ENCODE measurements around the gene RNF150.

RNF150 gene

GRCh38 chr4:141022111-141022695 is 111.1 kb downstream of the RNF150 start:
- DNase-seq (ENCODE audit: low spot score), result no peak

- no peak for DNase-seq (ENCODE audit: low spot score)
Measured at GRCh38 chr4:141021397-141022110, 111.7 kb downstream of the RNF150 start.

- DNase-seq (ENCODE audit: low spot score), result no peak
Measured at GRCh38 chr4:141020801-141021261, 112.4 kb downstream of the RNF150 start.

- DNase-seq (ENCODE audit: low spot score), result no peak
Measured at GRCh38 chr4:141019768-141020167, 113.5 kb downstream of the RNF150 start.

GRCh38 chr4:141016117-141016798 is 117.0 kb downstream of the RNF150 start:
- no peak for DNase-seq (ENCODE audit: low spot score)

- DNase-seq (ENCODE audit: low spot score), result no peak
Measured at GRCh38 chr4:141013899-141014298, 119.4 kb downstream of the RNF150 start.

GRCh38 chr4:141011901-141012315 is 121.4 kb downstream of the RNF150 start:
- no peak for DNase-seq (ENCODE audit: low spot score)

GRCh38 chr4:141009931-141010330 is 123.3 kb downstream of the RNF150 start:
- DNase-seq (ENCODE audit: low spot score), result no peak

- no peak for DNase-seq (ENCODE audit: low spot score)
Measured at GRCh38 chr4:141009129-141009528, 124.1 kb downstream of the RNF150 start.

GRCh38 chr4:141006242-141006802 is 126.9 kb downstream of the RNF150 start:
- no peak for DNase-seq (ENCODE audit: low spot score)

- no peak for DNase-seq (ENCODE audit: low spot score)
Measured at GRCh38 chr4:141004823-141005222, 128.4 kb downstream of the RNF150 start.

- no peak for DNase-seq (ENCODE audit: low spot score)
Measured at GRCh38 chr4:141003193-141003592, 130.1 kb downstream of the RNF150 start.

GRCh38 chr4:141002323-141002805 is 130.9 kb downstream of the RNF150 start:
- DNase-seq (ENCODE audit: low spot score), result no peak

GRCh38 chr4:140996766-140997165 is 136.5 kb downstream of the RNF150 start:
- no peak for DNase-seq (ENCODE audit: low spot score)

- DNase-seq (ENCODE audit: low spot score), result no peak
Measured at GRCh38 chr4:140995058-140995457, 138.2 kb downstream of the RNF150 start.

- no peak for DNase-seq (ENCODE audit: low spot score)
Measured at GRCh38 chr4:140994015-140994414, 139.3 kb downstream of the RNF150 start.

- no peak for DNase-seq (ENCODE audit: low spot score)
Measured at GRCh38 chr4:140993370-140993769, 139.9 kb downstream of the RNF150 start.

- DNase-seq (ENCODE audit: low spot score), result no peak
Measured at GRCh38 chr4:140989944-140990343, 143.3 kb downstream of the RNF150 start.

- DNase-seq (ENCODE audit: low spot score), result no peak
Measured at GRCh38 chr4:140986045-140986444, 147.2 kb downstream of the RNF150 start.

- DNase-seq (ENCODE audit: low spot score), result no peak
Measured at GRCh38 chr4:140982613-140983340, 150.5 kb downstream of the RNF150 start.

GRCh38 chr4:140980426-140981200 is 152.7 kb downstream of the RNF150 start:
- no peak for DNase-seq (ENCODE audit: low spot score)

Measured in CD4-positive, alpha-beta T cell treated with Interleukin-6 at 100 ng/mL for 8 hours (primary cell).